Neutrophil (primary cell): ENCODE measurements around the gene MSANTD2.
A peak's percentile ranks its signal among the peaks of the same experiment; 100 is the strongest.

ENCODE experiments used
- H3K27ac ChIP-seq: fragments of 200-600 bp; sonication (generic); 2 replicates; pipeline ENCODE4 v1.5.1; 2016; ENCODE audit warnings: mild to moderate bottlenecking, moderate library complexity
- H3K27me3 ChIP-seq: fragments of 200-600 bp; sonication (generic); 2 replicates; pipeline ENCODE4 v1.6.0; 2016; ENCODE audit warnings: mild to moderate bottlenecking
- H3K36me3 ChIP-seq: fragments of 200-600 bp; sonication (generic); 2 replicates; pipeline ENCODE4 v1.5.1; 2017
- H3K4me1 ChIP-seq, 2 experiments: fragments of 200-600 bp in 1 of 2; sonication (generic) in 1 of 2; 1 replicate in 1 of 2; 2 replicates in 1 of 2; pipeline versions ENCODE4 v1.5.1 to v1.6.1; 2013 to 2016; ENCODE audit warnings: low read depth in 1 of 2, low read length in 1 of 2, mild to moderate bottlenecking in 1 of 2, moderate library complexity in 1 of 2; ENCODE audit not compliant: control insufficient read depth in 1 of 2, insufficient read depth in 1 of 2
- H3K4me3 ChIP-seq, 2 experiments: fragments of 200-600 bp in 1 of 2; sonication (generic) in 1 of 2; 1 replicate in 1 of 2; 2 replicates in 1 of 2; pipeline ENCODE4 v1.5.1; 2013 to 2016; ENCODE audit warnings: low read depth in 1 of 2, low read length in 1 of 2, mild to moderate bottlenecking in 1 of 2, moderate library complexity in 1 of 2
- H3K9me3 ChIP-seq: fragments of 200-600 bp; sonication (generic); 2 replicates; pipeline ENCODE4 v1.5.1; 2016
- TF ChIP-seq, protein P1 (sequence below): fragments of 200-600 bp; sonication (generic); IDR thresholded peaks from 2 replicates; pipeline ENCODE4 v1.5.1; 2016; ENCODE audit warnings: antibody characterized with exemption

MSANTD2 gene

DNA sequence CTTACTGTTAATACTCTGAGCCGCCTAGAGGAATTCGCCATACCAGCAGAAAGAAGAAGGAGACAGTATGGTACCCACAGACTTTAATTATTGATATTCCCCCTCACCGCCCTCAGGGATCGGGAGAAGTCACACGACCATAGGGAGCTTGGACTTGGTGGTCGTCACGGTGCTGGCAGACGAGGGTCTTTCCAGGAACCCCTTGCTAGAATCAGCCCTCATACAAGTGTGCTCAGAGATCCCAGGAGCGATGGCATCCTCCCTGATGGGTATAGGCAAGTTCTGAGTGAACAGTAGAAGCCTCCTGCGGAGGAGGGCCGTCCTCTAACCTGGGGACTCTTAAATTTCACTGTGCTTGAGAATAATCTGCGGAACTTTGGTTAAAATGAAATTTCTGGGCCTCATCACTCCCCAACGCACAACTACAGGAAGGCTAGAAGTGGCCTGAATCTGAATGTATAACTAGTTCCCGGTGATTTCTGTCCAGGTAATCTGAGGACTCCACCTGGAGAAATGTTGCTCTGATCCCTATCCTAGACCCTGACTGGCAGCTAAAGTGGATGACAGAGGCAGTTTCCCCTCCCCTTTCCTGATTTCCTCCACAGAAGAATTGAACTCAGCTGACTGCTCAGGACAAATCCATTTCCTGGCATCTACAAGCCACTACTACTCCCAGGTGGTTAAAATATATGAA, 52.7 kb downstream of the MSANTD2 start:
- Histone ChIP-seq H3K4me3 (no peak overlapping the region), H3K27ac (no peak overlapping the region), H3K27me3 (peaks cover 91% of the 10 kb centered on the region), H3K36me3 (no peaks in the 10 kb centered on the region), H3K9me3 (no peaks in the 10 kb centered on the region), H3K4me1 (peaks cover 11 to 16% of the 10 kb centered on the region in 2 experiments)
- TF ChIP-seq, protein P1, sequence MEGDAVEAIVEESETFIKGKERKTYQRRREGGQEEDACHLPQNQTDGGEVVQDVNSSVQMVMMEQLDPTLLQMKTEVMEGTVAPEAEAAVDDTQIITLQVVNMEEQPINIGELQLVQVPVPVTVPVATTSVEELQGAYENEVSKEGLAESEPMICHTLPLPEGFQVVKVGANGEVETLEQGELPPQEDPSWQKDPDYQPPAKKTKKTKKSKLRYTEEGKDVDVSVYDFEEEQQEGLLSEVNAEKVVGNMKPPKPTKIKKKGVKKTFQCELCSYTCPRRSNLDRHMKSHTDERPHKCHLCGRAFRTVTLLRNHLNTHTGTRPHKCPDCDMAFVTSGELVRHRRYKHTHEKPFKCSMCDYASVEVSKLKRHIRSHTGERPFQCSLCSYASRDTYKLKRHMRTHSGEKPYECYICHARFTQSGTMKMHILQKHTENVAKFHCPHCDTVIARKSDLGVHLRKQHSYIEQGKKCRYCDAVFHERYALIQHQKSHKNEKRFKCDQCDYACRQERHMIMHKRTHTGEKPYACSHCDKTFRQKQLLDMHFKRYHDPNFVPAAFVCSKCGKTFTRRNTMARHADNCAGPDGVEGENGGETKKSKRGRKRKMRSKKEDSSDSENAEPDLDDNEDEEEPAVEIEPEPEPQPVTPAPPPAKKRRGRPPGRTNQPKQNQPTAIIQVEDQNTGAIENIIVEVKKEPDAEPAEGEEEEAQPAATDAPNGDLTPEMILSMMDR: no peak

DNA sequence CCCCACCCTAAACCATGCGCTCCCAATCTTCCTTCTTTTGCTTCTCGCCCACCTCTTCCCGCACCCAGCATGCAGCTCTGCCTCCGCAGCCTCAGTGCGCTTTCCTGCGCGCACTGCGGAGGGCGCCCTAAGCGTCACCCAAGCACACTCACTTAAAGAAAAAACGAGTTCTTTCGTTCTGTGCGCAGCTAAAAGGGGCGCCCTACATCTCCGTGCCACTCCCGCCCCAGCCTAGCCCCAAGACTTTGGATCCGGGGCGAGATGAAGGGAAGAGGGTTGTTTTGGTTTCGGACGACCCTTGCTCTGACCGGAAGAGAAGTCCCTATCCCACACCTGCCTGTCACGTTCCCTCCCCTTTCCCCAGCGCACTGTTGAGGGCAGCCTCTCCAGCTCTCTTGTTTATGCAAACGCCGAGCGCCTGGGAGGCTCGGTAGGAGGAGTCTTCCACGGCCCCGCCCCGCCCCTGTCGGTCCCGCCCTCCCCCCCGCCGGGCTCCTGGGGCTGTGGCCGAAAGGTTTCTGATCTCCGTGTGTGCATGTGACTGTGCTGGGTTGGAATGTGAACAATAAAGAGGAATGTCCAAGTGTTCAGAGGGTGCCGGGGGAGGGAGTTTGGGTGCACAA, 53.5 kb downstream of the MSANTD2 start:
- H3K9me3 ChIP-seq: no peaks in the 10 kb centered on the region

DNA sequence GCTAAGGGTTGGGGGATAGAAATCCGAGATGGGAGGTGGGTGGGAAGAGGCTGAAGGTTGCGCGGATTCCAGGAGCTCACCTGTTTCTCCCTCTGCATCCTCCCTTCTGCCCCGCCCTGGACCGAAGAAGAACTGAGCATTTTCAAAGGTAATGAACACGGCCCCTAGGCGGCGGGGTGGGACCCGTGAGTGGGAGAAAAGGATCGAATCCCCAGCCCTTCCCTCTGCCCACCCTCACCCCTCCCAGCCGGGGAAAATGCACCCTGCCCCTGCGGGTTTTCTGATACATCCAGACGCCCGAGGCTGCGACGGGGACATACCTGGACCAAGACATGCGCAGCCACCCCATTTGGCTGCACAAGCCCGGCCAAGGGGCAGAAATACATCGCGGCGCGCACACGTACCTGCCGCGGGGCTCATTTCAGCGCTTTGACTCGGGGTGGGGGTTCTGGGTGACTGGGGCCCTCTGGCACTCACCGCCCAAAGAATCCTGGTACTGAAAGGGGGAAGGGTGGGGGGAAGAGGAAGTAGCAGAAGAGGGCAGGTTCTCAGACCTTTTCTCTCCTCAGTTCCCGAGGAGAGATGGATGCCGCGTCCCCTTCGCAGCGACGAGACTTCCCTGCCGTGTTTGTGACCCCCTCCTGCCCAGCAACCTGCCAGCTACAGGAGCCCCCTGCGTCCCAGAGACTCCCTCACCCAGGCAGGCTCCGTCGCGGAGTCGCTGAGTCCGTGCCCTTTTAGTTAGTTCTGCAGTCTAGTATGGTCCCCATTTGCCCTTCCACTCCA, 54.2 kb downstream of the MSANTD2 start:
- TF ChIP-seq, protein P1: no peak
- H3K4me3 ChIP-seq: peak overlapping the region; percentile 68 to 78
- peak overlapping the region; percentile 63 for H3K27ac ChIP-seq
- H3K36me3 ChIP-seq: no peaks in the 10 kb centered on the region
- peaks cover 91% of the 10 kb centered on the region for H3K27me3 ChIP-seq
- H3K9me3 ChIP-seq: no peaks in the 10 kb centered on the region
- H3K4me1 ChIP-seq: peaks cover 11 to 16% of the 10 kb centered on the region in 2 experiments

More for the DNA sequence above, 53.5 kb downstream of the MSANTD2 start:
- H3K4me3 ChIP-seq: peak overlapping the region; percentile 68 to 78
- peaks cover 11 to 16% of the 10 kb centered on the region in 2 experiments for H3K4me1 ChIP-seq
- TF ChIP-seq, protein P1: no peak
- peak overlapping the region; percentile 63 for H3K27ac ChIP-seq
- peaks cover 91% of the 10 kb centered on the region for H3K27me3 ChIP-seq
- no peaks in the 10 kb centered on the region for H3K36me3 ChIP-seq

DNA sequence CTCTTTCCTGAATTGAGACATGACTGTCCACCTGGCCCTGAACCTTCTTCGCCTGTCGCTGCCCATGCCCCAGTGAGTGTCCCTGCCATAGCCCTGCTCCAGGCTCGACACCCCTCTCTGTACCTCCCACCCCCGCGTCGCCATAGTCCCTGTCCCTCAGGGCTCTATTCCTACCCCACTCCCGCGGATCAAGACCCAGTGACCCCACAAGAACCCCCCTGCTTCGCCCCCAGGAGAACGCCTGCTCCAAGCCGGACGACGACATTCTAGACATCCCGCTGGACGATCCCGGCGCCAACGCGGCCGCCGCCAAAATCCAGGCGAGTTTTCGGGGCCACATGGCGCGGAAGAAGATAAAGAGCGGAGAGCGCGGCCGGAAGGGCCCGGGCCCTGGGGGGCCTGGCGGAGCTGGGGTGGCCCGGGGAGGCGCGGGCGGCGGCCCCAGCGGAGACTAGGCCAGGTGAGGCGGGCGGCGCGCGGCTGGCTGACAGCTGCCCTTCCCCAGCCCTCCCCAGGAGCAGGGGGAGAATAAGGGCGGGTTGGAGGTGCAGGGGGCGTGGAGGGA, 54.9 kb downstream of the MSANTD2 start:
- TF ChIP-seq, protein P1: no peak
- Histone ChIP-seq H3K4me3 (no peak overlapping the region), H3K27ac (no peak overlapping the region), H3K27me3 (peaks cover 91% of the 10 kb centered on the region), H3K36me3 (no peaks in the 10 kb centered on the region), H3K9me3 (no peaks in the 10 kb centered on the region), H3K4me1 (peaks cover 17 to 20% of the 10 kb centered on the region in 2 experiments)

DNA sequence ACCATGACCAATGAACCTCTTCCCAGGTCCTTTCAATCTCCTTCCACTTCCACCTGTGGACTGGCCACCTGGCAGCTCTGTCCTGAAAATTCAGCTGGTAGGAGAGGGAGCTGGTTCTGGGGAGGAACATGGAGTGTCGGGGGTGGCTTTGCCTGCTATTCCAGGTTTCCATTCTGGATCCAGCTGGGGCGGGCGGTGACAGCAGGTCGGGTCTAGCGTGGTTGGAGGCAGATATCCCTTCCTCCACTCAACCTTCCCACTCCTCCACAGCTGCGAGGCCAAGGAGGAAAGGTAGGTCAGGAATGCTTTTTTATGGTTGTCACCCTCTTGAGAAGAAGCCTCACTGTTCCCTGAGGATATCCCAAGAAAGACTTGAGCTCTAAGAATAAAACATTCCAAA, 57.2 kb downstream of the MSANTD2 start:
- Histone ChIP-seq H3K27ac (no peak overlapping the region), H3K27me3 (peaks cover 93% of the 10 kb centered on the region), H3K36me3 (no peaks in the 10 kb centered on the region), H3K9me3 (no peaks in the 10 kb centered on the region), H3K4me3 (no peak overlapping the region), H3K4me1 (peaks cover 24 to 31% of the 10 kb centered on the region in 2 experiments)
- TF ChIP-seq, protein P1: no peak
